Nephron progenitor cell (in vitro differentiated cells): ENCODE results near the gene INTS11.
A peak's percentile ranks its signal among the peaks of the same experiment; 100 is the strongest.

Source experiments
- DNase-seq: peaks from one replicate; pipeline ENCODE4 v3.0.0; 2021
- H3K27ac Mint-ChIP-seq: 2 replicates; pipeline ENCODE4 v1.8.0; 2021; ENCODE audit warnings: mild to moderate bottlenecking, moderate library complexity, mixed read lengths
- H3K27me3 Mint-ChIP-seq: 2 replicates; pipeline ENCODE4 v1.8.0; 2021; ENCODE audit warnings: mild to moderate bottlenecking, low read depth, mixed read lengths; ENCODE audit not compliant: poor library complexity
- H3K36me3 Mint-ChIP-seq: 2 replicates; pipeline ENCODE4 v1.8.0; 2021; ENCODE audit warnings: low read depth, mixed read lengths
- H3K4me1 Mint-ChIP-seq: 2 replicates; pipeline ENCODE4 v1.8.0; 2021; ENCODE audit warnings: mixed read lengths
- H3K4me3 Mint-ChIP-seq: 2 replicates; pipeline ENCODE4 v1.8.0; 2021; ENCODE audit warnings: mild to moderate bottlenecking, moderate library complexity, mixed read lengths
- H3K9me3 Mint-ChIP-seq: 2 replicates; pipeline ENCODE4 v1.8.0; 2021; ENCODE audit warnings: mild to moderate bottlenecking, moderate library complexity, mixed read lengths
- TF ChIP-seq, protein P1 (sequence below): fragments of 200-600 bp; sonication (generic); IDR thresholded peaks from 2 replicates; pipeline ENCODE4 v1.5.0; 2021; ENCODE audit warnings: antibody characterized with exemption

Gene INTS11

DNA sequence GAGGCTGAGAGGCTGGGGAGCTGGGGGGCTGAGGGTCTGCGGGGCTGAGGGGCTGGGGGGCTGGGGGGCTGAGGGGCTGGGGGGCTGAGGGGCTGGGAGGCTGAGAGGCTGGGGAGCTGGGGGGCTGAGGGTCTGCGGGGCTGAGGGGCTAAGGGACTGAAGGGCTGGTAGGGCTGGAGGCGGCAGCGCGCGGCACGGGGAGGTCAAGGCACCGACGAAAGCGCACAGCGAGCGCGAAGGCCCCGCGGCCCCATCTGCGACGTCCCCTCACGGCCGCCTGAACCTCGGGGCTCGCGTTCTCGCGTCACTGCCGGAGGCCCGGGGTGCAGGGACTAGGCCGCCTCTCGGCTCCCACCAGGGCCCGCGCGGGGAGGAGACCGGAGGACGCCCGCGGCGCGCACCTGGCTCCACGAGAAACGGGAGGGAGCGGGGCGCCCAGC lies 356 bp downstream of the INTS11 start:
- DNase-seq = no peak
- Mint-ChIP-seq H3K27ac (no peak overlapping the region), H3K4me3 (peak overlapping the region; percentile 85), H3K9me3 (no peaks in the 10 kb centered on the region), H3K27me3 (peaks cover 7% of the 10 kb centered on the region), H3K36me3 (peaks cover 4% of the 10 kb centered on the region), H3K4me1 (peaks cover 32% of the 10 kb centered on the region)
- TF ChIP-seq, protein P1, sequence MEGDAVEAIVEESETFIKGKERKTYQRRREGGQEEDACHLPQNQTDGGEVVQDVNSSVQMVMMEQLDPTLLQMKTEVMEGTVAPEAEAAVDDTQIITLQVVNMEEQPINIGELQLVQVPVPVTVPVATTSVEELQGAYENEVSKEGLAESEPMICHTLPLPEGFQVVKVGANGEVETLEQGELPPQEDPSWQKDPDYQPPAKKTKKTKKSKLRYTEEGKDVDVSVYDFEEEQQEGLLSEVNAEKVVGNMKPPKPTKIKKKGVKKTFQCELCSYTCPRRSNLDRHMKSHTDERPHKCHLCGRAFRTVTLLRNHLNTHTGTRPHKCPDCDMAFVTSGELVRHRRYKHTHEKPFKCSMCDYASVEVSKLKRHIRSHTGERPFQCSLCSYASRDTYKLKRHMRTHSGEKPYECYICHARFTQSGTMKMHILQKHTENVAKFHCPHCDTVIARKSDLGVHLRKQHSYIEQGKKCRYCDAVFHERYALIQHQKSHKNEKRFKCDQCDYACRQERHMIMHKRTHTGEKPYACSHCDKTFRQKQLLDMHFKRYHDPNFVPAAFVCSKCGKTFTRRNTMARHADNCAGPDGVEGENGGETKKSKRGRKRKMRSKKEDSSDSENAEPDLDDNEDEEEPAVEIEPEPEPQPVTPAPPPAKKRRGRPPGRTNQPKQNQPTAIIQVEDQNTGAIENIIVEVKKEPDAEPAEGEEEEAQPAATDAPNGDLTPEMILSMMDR = no peak

DNA sequence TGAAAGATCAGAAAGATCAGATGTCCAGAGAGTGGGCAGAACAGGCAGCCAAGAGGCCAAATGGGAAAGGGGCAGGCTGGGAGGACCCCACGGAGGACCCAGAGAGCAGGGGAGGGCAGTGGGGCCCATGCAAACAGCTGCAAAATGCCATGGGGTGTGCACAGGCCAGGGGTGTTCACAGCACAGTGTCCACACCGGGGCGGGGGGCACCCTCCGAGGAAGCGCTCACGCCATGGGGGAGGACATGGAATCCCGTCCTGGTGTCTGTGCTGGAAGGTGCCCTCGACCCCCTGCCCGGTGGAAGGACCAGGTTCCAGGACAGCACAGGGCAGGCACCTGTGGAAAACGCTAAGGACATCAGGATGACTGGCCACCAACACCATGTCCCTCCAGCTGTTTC lies 1.5 kb downstream of the INTS11 start:
- peaks cover 6% of the 10 kb centered on the region for H3K36me3 Mint-ChIP-seq
- peaks cover 7% of the 10 kb centered on the region for H3K27me3 Mint-ChIP-seq
- H3K9me3 Mint-ChIP-seq = no peaks in the 10 kb centered on the region
- H3K4me1 Mint-ChIP-seq = peaks cover 38% of the 10 kb centered on the region
- DNase-seq = no peak
- TF ChIP-seq, protein P1 = no peak
- peak overlapping the region; percentile 93 for H3K4me3 Mint-ChIP-seq
- peak overlapping the region; percentile 97 for H3K27ac Mint-ChIP-seq

DNA sequence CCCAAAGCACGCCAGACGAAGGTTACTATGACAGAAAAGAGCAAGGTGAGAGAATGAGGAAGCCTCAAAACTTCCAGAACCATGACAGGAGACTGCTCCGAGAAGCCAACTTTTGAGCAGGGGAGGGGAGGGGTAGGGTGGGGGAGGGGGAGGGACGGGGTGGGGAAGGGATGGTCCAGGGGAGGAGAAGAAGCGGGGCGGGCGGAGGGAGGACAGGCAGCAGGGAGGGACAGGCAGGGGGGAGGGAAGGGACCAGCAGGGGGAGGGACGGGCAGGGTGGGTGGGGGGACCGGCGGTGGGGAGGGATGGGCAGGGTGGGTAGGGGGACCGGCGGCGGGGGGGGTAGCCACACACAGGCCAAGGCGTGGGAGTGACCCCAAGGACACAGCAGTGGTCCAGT lies 2.0 kb downstream of the INTS11 start:
- TF ChIP-seq, protein P1 = no peak
- peaks cover 8% of the 10 kb centered on the region for H3K36me3 Mint-ChIP-seq
- peak overlapping the region; percentile 97 for H3K27ac Mint-ChIP-seq
- peaks cover 7% of the 10 kb centered on the region for H3K27me3 Mint-ChIP-seq
- peak overlapping the region; percentile 83 for H3K4me3 Mint-ChIP-seq
- peaks cover 42% of the 10 kb centered on the region for H3K4me1 Mint-ChIP-seq
- H3K9me3 Mint-ChIP-seq = no peaks in the 10 kb centered on the region
- DNase-seq = no peak

DNA sequence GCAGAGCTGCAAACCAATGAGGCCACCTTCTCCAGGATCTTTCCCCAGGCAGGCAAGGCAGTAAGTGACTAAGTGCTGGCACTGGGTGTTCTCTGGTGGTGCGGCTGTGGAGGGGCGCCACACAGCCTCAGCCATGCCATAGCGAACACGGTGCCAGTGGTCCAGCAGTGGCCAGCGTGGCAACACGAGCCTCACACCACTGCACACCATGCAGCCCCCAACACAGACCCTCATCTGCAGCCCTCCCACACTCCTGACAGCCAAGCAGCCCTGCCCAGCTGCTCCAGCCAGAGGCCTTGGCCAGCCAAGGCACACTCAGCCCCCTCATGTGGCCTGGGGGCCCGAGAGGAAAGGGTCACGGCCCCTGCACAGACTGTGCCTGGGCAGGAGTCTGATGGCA lies 3.0 kb downstream of the INTS11 start:
- Mint-ChIP-seq H3K27ac (no peak overlapping the region), H3K36me3 (peaks cover 12% of the 10 kb centered on the region)

DNA sequence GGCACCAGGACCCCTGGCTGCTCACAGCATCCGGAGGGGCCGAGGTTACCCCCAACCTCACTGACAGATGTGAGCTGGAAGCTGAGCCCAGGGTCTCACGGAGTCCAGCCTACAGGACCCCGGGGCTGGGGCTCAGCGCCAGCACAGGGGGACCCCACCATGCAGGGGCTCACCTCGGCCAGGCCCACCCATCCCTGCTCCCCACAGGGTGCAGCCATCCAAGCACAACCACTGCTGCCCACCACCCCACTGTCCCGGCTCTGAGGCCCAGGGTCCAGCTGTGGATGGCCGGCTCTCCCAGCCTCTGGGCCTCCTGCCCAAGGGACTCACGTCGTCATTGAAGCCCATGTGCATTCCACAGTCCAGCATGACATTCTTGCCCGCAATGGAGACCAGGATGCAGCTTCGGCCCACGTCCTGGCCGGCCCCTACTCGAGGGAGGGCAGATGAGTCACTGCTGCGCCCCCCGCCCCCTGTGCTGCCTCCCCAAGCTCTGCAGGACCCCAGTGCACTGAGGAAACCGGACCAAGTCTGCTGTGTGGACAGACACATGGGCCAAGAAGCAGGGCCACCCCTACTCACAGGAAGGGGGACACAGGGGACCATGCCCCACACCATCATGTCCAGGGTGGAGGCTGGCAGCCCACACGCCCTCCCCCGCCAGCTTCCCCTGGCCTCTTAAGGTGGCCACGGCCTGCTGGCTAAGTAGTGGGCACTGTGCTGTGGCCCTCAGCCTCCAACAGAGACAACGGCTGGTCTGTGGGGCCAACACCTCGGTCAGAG lies 3.6 kb downstream of the INTS11 start:
- DNase-seq = no peak
- no peaks in the 10 kb centered on the region for H3K9me3 Mint-ChIP-seq
- H3K4me3 Mint-ChIP-seq = no peak overlapping the region
- peaks cover 16% of the 10 kb centered on the region for H3K36me3 Mint-ChIP-seq
- H3K27me3 Mint-ChIP-seq = peaks cover 11% of the 10 kb centered on the region
- H3K27ac Mint-ChIP-seq = no peak overlapping the region
- peaks cover 51% of the 10 kb centered on the region for H3K4me1 Mint-ChIP-seq
- TF ChIP-seq, protein P1 = no peak

More for the DNA sequence above, 3.0 kb downstream of the INTS11 start:
- TF ChIP-seq, protein P1 = no peak
- no peak for DNase-seq
- H3K4me1 Mint-ChIP-seq = peaks cover 46% of the 10 kb centered on the region
- no peak overlapping the region for H3K4me3 Mint-ChIP-seq
- no peaks in the 10 kb centered on the region for H3K9me3 Mint-ChIP-seq
- H3K27me3 Mint-ChIP-seq = peaks cover 11% of the 10 kb centered on the region

DNA sequence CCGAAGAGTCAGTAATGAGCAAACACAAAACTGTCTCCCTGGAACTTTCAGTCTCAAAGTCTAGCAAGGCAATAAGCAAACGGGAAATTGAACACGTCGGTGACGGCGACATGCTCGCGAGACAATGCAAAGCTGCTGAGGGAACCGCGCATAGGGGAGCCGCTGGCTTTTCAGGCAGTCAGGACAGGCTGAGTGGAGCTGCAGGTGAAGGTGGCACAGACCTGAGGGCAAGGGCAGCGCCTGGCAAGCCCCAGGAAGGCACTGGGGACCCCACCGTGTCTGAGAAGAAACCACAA lies 4.9 kb downstream of the INTS11 start:
- peaks cover 63% of the 10 kb centered on the region for H3K4me1 Mint-ChIP-seq
- H3K27me3 Mint-ChIP-seq = peaks cover 11% of the 10 kb centered on the region
- TF ChIP-seq, protein P1 = no peak
- H3K4me3 Mint-ChIP-seq = no peak overlapping the region
- peaks cover 20% of the 10 kb centered on the region for H3K36me3 Mint-ChIP-seq
- H3K27ac Mint-ChIP-seq = peak overlapping the region; percentile 78
- DNase-seq = no peak
- H3K9me3 Mint-ChIP-seq = no peaks in the 10 kb centered on the region
